ENCODE data around the gene ENDOD1.

The ENDOD1 gene

DNA sequence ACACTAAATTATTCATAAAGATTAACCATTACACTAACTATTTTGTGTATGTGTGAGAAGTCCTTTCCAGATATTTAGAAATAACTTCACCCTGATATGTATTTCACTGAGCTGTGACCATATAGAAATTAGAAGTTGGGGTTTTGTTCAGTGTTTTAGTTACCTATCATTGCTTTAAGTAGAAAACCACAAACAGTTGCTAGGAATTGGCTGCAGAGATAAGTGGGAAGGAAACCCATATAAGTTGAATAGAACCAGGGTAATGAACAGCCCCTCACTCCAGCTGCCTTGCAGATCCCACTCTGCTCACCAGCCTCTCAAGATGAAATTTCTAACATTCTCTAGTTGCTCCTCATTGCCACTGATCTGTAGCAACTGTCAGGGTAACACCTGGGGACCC lies 12.7 kb upstream of the ENDOD1 start:
- no peak for DNase-seq

DNA sequence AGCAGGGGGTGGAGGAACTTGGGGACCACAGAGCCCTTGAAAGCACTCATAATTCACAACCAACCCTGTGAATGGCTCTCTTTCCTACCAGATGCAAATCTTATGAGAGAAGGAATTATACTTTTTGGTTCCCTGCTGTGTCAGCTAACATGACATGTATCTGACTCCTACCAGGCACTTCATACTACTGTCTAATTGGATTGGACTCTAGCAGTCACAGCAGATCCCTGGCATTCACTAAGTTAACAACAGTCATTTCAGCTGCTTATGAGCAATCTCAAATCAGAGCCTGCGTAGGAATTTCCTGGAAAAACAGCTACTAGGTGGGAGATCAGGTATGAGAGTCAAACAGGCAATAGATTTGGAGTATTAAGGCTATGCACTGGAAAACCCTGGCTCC lies 11.1 kb upstream of the ENDOD1 start:
- no peak for DNase-seq

DNA sequence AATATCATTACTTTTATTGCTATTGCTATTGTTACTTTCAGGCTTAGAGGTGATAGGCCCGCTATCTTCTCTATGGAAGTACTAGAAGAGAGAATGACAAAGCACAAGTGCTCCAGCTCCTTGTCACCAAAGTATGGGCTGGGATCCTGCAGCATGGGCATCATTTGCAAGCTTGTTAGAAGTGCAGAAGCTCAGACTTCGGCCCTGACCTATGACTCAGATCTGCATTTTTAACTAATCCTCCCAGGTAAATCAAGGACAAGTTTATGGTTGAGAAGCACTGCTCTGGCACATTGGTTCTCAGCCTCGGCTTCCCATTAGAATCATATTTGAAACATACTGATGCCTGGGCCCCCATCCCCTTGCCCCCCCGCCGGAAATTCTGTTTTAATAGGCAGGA lies 8.6 kb upstream of the ENDOD1 start:
- no peak for DNase-seq

DNA sequence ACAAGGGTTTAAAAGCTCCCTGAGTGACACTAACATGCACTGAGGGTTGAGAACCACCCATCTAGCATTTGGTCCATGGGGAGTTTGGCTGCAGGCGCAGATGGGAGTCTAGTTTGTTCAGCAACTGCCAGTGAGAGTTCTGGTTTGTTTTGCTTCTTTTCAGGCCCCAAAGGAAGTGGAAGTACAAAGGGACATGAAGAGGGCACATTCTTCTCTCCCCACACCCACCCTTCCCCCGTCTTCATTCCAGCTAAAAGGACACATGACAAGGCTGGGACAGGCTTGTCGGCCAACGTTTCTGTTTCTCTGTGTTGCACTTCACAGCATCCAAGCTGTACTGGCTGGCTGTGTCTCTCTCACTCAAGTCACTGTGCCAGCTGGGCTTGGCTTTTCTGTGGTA lies 8.2 kb upstream of the ENDOD1 start:
- no peak for DNase-seq

DNA sequence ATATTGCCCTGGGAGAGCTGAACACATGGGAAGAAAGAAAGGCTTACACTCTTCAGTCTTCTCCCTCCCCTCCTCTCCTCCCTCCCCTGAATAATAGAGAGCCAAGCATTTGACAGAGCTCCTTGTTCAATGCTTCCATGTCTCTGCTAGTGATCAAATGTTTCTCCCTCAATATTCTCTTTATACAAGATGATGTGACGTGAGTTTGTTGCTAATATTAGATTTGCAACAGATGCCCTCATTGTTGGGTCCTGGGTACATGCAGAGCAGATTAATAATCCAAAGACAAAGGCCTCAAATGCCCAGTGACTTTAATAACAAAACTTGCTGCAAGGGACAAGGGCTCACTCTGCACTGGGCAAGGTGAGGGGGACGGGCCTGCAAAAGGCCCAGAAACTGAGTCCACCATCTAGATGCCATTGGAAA lies 7.1 kb upstream of the ENDOD1 start:
- DNase-seq, result no peak

DNA sequence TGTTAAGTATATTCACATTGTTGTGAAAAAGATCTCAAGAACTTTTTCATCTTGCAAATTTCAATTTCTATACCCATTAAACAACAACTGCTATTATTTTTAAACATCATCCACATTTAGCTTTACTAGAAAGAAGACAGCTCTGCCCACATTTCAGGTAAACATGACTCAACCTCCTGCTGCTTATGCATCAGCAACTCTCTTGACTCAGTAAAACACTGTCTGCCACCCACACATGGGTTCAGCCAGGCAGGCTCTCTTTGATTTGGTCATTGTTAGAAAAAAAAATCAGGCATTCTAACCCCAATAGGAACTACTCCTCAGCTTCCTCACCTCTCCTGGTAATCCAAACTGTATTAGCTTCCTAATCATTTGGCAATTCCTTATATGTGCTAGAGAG lies 5.1 kb upstream of the ENDOD1 start:
- DNase-seq, result peak; percentile 41

DNA sequence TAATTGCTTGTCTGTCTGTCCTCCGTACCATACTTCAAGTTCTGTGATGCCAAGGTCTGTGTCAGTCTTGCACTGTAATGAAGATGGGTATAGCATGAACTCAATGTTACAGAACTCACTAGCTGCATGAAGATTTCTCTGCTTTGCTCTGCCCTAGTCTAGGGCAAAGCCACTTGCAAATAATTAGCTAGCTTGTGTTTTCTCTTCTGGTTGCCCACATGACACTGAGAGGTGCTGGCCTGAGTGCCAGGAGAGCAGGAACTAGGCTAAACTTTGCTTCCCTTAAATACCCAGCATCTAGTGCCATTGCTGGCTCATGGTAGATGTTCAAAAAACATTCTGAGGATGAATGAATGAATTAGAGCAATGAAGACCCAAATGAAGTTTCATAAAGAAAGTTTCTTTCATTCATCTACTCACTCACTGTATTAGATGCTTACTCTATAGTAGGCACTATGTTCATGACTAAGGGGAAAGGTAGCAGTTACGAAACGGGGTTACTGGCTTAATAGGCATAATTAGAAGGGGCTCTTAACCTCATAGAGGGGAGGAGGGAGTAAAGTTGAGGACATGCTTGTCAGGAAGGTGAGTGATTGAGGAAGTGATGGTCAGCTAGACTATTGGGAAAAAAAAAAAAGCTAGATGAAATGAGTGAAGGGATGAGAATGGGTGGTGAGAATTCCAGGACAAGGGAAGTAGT lies 4.4 kb upstream of the ENDOD1 start:
- no peak for DNase-seq

DNA sequence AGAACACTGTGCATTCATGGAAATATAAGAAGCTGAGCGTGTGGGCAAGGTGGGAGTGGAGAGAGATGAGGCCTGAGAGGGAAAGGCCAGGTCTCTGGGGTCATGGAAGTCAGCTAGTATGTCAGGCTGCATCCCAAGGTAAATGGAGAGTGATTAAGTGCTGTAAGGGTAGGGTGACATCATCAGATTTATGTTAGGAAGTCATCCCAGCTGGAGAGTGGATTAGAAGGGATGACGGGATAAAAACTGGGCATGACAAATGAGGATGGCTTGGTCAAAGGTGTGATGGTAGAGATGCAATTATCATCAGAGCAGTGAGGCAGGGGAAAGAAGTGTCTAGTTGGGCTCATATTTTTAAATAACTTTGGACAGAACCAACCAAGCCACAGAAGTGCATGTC lies 3.5 kb upstream of the ENDOD1 start:
- DNase-seq, result no peak

DNA sequence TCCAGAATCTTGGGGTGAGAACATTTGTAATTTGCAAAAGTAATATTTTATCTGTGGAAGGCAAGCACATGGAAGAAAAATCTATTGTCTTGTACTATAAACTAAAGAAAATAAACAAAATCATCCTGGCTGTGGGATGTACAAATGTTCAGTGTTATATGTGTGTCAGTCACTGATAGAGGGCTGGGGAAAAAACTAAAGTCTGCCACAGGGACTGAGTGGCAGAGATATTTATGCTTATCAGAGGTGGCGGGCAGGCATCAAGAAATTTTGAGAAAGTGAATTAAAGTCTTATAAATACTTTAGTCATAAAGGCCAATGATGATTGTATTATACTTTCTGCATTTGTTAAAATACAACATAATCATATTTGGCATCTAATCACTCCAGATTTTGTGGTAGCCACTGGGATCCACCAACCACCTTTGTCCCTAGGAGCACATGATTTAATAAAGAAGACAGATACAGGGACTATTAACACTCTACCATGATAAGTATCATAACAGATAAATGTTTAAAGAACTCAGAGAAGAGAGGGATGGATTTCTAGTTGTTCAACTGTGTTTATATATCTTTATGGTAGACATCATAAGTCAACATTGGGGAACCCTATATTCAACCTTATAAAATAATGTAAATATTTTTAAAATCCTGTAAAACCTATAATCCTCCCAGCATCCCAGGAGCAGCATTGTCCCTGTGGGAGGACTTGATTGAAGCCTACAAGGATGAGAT lies 2.6 kb upstream of the ENDOD1 start:
- no peak for DNase-seq

DNA sequence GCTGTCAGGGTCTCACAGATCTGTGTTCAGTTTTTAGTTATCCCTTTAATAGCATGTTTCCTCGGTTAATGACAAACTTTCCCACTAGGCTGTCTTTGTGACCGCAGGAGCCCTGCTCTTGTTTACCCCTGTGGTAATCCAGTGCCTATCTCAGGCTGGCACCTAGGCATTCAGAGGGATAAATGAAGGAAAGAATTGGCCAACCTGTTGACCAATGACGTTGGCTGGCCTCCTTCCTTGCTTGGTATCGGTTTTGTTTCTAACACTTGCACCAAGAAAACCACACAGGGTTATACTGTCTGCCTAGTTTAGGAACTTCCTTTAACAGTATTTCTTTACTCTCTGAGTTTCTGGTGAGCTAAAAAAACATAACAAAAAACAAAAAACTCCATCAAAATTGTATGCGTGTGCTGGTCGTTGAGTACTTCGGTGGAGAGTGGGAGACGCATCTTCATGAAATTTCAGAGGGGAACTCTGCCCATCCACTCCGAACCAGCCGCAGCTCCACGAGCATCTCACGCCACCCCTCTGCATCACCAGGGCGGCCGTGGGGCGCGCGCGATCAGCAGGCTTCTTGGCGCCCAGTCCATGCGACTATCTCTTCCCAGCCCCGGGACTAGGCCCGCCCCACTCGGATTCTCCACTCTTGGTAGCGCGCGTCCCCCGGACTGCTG lies 563 bp upstream of the ENDOD1 start:
- no peak for DNase-seq

DNA sequence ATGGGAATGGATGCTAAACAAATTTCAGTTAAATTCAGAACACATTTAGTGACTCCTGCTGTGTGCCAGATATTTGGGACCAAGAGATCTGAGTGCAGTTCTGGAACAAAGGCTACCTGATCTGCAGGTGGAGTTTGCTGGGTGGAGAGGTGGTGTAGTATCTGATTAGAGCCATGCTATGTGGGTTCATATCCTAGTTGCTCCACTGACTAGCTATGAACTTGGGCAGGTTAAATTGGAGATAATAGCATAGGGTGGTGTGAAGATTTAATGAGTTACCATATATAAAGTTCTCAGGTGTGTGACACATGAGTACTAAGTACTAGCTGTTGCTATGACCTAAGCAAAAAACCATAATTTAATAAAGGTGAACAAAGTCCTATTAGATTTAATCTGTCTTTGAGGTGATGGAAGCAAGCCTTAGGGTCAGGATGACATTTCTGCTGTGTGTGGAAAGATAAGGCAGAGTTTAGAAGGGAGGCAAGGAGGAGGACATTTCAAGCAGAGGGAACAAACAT lies 2.1 kb downstream of the ENDOD1 start:
- DNase-seq, result no peak

DNA sequence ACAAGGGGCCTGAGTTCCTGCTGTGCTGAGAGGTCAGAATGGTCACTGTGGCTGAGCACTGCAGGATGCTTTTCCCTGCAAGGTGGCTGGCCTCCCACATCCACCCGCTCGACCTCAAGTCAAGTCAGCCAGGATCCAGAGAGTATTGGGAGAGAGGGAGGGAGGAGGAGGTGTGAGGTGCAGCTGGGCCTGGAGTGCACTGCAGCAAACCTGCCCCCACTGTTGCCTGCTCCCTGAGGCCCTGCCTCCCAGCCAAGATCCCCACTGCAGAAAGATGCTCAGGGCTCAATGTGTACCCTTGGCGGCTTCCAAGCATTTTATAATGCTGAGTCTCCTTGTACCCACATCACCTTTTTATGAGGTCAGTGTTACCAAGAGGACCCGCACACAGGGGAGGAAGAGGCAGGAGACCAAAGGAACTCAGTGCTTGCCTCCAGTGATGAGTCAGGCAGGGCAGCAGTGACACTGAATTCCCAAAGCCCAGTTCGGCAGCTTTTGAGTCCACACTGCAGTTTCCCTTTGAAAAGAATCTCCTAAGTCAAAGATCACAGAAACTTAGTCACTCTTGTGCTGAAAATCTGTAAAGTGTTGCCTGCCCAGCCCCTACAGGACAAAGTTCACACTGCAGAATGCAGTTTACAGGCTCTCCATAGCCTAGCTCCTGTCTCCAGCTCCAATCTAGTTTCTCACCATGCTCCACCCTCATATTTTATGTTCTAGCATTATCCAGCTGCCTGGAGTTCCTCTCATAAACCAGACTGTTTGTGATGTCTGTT lies 3.1 kb downstream of the ENDOD1 start:
- DNase-seq, result no peak

DNA sequence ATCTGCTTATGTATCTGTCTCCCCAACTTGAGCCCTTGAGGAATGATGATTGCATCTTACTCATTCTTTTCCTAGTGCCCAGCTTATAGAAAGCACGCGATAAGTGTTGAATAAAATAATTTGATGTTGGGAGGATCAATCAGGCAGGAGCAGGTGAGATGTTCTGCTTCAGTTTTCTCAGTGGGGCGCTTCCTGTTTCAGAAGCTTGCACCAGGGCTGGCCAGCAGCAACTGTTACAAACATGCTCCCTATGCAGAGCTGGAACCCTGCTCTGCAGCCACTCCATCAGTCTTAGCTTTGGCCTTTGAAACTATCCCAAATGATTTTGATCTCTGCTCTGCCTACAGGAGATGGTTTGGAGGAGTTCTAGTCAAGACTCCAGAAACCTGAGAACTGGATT lies 3.9 kb downstream of the ENDOD1 start:
- no peak for DNase-seq

DNA sequence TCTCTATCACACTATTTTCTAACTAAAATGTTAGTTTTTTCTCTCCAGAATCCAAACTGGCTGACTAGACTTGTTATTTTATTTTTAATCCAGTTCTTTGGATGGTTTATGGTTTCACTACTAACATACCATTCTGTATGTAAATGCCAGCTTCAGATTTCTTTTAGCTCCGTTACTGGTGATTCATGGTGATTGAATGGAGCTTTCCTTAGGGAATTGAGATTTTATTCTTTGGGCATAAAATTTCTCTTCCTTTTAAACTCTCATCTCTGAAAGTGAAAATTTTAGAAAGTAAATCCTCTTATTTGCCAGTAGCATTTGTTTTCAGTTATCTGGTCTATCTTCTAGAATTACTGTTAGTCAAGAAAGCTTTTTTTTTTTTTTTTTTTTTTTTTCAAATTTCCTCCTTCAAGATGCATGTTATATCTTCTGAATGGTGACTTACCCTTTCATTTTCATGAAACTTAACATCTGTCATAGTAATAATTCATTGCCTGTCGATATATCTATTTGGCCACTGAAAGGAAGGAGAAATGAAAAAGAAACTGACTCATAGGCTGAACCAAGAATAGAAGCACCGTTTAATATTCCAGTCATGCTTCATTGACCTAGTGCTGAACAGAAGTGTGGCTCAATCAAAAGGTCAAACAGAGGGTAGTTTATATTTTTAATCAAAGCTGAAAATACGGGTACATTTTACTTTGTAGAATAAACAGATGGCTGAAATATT lies 6.4 kb downstream of the ENDOD1 start:
- no peak for DNase-seq

DNA sequence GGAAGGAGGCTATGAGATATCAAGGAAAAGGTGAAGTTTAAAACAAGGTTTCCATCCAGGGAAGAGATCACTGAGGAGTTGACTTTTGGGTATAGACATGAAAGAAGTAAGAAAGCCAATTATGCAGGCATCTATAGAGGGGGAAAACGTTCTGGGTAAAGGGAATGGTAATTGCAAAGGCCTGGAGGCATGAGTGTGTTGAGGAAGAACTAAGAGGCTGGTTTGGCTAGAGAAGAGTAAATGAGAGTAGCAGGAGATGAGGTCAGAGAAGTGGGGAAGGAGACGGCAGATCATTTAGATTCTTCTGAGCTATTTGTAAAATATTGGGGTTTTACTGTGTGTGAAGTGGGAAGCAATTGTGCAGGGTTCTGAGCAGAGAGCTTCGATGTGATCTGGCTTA lies 7.6 kb downstream of the ENDOD1 start:
- no peak for DNase-seq

DNA sequence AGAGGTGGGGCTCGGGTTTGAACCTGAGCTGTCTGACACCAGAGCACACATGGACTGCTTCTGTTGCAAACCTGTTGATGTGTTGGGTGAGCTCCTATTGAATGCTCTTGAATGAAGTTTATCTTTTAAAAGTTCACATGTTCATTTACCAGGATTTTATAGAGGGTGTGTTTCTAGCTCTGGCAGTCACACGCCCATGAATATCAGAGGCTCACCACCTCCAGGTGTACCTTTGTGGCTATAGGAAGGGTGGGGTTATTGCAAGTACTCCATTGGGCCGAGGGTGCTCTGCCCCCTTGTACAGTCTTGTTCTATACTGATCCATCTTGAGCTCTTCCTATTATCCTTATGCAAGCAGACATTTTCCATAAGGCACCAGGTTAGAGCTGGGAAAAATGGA lies 9.2 kb downstream of the ENDOD1 start:
- no peak for DNase-seq

DNA sequence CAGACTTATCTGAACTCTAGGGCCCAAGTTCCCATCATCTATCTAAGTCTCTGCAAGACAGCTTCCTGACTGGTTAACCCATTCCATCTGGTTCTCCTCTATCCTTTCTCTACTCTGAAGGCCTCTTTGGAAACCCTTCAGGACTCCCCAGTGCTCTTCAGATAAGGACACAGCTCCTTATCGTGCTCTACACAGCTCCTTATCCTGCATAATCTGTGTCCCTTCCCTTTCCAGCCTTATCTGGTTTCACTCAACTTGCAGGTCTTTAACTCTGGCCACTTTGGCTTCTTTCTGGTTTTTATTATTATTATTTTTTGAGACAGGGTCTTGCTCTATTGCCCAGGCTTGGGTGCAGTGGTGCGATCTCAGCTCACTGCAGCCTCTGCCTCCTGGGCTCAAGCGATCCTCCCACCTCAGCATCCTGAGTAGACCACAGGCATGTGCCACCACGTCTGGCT lies 10.6 kb downstream of the ENDOD1 start:
- DNase-seq, result no peak

DNA sequence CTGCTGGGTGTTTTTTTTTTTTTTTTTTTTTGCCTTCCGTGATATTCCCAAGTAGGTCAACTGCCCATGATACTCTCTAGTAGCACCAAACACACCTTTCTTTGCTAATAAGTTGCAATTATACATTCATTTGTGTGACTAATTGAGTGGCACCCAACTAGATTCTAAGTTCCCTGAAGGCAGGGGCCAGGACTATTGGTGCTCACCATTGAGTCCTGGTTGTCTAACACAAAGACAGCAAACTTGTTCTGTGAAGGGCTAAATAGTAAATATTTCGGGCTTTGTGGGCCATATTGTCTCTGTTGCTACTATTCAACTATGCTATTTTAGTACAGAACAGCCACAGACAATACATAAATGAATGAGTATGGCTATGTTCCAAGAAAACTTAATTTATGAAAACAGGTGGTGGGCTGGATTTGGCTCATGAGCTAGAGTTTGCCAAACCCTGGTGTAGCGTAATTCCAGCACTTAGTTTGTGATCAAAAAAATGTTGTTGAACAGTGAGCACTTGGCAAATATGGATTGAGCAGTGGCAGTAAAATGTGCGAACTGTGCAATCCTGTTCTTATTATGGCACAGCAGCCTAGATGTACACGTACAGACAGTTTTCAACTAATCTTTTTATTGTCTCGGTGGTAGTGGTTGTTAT lies 11.3 kb downstream of the ENDOD1 start:
- DNase-seq, result no peak

DNA sequence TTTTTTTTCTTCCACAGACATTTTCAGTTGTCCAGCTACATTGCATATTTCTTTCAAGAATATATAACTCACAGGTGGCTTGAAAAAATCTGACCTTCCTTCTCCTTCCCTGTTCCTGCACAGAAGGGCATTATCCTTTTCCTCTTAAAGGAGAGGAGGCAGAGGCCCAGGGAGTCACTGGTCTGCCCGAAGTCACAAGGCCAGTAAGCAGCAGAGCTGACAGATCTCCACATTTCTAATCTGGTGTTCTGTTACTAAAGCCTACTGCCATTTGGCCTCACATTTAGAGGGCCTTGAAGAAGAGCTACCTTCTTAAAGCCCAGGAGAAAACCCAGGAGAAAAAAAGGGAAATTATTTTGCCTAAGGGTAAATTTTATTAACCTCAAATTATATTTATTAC lies 12.3 kb downstream of the ENDOD1 start:
- no peak for DNase-seq

DNA sequence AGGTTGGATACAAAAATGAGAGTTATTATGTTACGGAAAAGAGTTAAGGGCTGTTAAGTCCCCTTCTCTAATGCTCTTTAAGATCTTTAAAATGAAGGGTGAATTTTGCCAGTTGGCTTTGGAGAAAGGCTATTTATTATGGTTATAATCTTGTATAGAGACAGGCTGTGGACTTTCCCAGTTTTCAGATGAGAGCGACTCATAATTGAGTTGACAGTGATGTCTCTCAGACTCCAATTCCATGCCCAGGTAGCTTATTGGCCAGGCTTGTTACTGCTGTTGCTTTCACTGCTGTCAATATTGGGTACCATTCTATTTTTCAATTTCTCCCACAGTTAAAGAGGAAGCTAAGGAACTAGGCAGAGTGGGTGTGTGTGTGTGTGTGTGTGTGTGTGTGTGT lies 13.1 kb downstream of the ENDOD1 start:
- no peak for DNase-seq

DNA sequence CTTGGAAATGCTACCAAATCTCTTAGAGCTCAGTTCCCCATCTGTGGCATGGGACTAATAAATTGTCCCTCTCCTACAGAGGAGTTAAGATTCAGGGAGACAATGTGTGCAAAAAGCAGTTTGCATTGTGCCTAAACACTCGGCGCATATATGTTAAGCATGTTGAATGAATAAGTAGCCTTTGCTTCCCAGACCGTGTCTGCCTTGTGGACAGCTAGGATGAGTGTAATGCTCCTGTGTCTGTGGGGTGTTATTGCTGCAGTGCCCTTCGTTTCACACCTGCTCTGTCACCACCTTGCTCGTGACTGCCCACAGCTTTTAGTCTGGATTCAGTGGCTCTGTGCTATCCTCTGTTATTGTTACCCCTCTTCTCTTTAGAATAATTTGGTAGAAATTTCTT lies 14.1 kb downstream of the ENDOD1 start:
- DNase-seq, result no peak

All from stimulated activated CD4-positive, alpha-beta T cell treated with anti-CD3 and anti-CD28 coated beads, Interleukin-12 subunit alpha, Interleukin-12 subunit beta, amount 100 ng/mL, for 4 hours (primary cell).